Ramos (cell line): ENCODE measurements around the gene KCNG2.
"Not testable (repeated sequence)": the region's sequence is repeated elsewhere in the genome, so short reads cannot be mapped to it uniquely, and the experiment has no call there.

Source experiments
- in situ Hi-C: fragments of 300-500 bp; cut with MboI; formaldehyde crosslinking; loops from one replicate; pipeline ENCODE4 v1.14.3; 2022; ENCODE audit warnings: low sequenced_read_pairs; ENCODE audit not compliant: unreplicated experiment

KCNG2 gene

DNA sequence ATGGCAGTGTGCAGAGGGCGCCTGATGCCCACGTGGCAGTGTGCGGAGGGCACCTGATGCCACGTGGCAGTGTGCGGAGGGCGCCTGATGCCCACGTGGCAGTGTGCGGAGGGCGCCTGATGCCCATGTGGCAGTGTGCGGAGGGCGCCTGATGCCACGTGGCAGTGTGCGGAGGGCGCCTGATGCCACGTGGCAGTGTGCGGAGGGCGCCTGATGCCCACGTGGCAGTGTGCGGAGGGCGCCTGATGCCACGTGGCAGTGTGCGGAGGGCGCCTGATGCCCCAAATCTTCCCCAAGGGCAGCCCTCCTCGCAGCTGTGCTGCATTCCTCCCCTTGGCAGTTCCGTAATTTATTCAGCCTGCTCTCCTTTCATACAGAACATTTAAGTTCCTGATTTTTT is 80.5 kb downstream of the KCNG2 start:
- in situ Hi-C loops, result not testable (repeated sequence)

DNA sequence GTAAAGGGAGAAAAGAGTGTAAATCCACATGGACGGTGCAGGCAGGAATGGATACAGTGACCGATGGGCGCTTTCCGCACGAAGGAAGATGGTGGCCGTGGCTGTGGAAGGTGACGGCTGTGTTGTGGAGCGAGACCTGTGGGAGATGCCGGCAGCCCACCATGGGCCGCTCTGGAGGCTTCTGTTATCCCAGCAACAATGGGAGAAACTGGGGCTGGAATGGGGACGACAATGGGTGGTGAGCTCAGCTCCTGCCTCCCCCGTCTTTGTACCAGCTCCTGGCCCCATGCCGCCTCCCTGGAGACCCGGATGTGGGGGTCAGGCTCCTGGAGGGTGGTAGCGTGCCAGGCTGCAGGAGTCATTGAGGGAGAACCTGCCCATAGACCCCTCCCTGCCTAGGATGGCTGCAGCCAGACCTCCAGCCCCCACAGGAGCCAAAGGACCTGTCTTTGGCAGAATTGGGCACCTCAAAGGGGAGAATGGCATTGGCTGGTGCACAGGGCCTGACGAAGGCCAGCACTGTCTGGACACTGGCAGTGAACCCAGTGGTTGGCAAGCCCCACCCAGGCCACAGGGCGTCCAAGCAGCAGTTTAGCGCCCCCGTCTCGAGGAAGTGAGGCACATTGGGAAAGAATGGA is 81.1 kb downstream of the KCNG2 start:
- in situ Hi-C loops, result no loop called here

DNA sequence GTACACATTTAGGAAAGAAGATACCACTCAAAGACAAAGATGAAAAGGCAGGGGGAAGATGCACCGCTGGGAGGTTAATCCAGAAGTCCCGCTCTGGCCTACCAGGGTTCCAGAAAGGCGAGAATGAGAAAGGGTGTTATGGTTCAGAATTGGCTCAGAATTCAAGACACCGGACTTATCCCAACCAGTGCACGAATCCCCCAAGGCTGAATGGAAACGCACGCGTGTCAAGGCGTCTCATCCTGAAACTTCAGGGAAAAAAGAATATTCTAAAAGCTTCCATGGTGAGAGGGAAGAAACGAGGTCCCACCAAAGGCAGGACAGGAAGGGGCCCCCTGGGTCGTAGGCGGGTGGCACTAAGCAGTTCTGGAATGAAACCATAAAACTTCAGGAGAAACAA is 81.8 kb downstream of the KCNG2 start:
- in situ Hi-C loops, result no loop called here

DNA sequence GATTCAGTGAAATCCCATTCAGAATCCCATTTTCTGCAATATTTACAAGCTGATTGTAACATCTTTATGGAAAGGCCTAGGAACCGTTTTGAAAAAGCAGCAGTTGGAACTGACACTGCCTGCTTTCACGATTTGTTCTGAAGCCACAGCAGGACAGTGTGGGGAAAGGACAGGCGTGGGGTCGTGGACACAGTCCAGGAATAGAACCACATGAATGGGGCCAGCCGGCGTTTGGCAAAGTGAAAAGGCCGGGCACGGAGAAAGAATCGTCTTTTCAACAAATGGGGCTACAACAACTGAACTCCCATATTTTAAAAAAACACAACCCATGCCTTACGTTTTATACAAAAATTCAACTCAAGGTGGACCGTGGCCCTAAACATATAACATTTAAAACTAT is 84.0 kb downstream of the KCNG2 start:
- in situ Hi-C loops, result no loop called here

DNA sequence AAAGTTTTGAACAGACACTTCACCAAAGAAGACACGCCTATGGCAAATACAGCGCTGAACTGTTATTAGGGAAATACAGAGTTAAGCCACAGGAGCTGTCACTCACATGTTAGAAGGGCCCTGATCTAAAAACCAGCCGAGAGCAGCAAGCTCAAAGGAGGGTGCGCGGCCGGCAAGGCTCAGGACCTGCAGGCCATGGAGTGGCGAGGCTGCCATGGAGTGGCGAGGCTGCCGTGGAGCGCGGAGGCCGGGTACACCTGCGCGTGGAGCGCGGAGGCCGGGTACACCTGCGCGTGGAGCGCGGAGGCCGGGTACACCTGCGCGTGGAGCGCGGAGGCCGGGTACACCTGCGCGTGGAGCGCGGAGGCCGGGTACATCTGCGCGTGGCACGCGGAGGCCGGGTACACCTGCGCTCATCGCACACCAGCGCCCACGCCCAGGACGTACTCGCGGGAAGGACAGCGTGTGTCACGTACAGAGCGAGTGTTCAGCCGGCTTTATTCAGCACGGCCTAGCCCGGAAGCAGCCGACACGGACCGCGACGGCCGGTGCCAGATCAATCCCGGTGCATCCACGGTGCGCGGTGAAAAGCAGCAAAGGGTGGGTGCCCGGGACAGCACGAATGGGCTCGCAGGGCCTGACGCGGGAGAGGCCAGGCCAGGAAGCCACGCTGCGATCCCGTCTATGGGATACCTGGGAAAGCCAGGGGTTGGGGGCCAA is 84.9 kb downstream of the KCNG2 start:
- in situ Hi-C loops, result no loop called here

DNA sequence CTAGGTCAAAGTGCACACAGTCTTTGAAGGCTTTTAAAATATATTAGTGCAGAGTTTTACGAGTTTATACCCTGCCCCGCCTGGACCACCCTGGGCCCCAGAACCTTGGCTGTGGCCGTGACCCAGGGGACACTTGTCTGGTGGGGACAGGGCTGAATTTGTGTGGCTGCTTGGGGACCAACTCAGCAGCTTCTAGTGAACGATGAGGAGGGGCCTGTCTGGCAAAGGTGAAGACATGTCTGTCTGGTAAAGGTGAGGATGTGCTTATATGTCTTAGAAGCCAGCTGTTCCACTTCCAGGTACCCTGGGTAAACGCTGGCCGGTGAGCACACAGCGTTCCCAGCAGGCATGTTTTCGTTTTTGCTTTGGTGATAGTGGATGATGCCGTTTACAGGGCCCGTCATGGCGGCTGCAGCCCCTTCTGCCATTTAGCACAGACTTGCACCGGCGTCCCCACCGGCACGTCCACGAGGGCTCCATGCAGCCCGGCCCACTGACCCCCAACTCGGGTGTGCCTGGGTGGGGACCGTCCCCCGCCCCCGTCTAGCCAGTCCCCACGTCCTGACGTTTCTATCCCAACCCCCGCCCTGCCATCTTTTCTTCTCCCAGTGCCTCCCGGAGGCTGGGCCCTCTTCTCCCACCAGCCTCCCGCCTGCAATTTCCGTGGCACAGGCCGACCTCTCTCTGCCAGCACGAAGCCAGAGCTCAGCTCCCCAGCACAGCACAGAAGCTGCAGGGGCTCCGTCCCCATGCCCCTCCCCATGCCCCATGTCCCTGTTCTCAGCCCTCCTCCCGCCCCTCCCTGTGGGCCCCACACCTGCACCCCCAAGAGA is 85.9 kb downstream of the KCNG2 start:
- in situ Hi-C loops, result no loop called here

DNA sequence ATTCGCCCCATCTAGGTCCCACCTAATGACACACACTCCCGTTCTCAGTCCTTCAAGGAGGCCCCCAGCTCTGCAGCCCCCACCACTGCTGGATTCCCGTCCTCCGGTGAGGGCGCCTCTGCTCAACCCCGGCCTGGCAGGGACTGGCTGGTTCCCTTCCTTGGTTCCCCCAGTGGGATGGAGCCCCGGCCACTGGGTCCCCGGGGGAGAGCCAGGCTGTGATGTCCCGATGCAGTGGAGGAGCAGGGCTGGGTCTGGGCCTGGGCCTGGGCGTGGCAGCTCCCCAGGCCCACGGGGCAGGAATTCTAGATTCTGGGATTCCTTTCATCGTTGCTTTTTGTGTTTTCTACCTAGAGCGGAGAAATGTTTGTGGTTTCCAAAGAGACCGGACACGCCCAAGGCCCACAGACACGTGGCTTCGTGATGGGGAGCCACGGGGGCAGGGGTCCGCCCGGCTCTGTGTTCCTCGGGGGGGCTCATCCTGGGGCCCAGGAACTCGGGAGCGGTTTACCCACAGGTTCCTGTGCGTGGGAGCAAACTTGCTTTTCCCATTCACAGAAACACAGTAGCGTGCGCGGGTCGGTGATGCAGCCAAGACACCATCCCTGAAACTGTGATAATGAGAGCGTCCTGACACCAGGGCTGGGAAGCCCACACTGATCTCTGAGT is 86.7 kb downstream of the KCNG2 start:
- in situ Hi-C loops, result no loop called here

DNA sequence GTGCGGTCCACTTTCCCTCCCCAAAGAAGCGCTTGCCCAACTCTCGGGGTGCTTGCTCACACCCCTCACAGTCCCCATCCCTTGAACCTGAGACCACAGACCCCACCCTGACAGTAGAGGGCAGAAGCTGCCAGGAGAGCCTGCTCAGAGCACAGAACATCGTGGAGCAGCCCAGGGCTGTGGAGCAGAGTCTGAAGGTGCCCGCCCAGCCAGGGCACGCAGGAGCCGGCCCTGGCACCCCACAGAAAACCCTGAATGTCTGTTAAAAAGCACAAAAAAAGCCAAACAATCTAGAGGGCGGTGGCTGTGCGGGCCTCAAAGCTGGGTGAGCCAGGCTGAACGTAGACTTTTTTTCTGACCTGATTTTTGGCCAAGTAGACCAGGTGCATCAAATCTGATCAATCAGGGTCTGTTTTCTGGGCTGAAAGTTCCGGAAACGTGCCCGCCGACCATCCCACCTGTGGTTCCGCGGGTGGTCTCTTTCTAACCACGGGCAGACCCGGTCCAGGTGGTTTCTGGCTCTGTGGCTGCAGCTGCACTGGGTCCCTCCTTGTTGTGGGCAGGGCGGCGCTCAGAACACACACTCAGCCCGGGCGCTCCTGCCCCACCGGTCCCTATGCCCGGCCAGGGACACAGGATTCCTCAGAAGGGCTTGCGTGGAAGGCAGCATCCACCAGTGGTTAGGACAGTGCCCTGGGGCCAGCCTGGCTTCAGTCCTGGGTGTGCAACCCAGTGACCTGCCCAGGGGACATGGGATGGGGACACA is 87.4 kb downstream of the KCNG2 start:
- in situ Hi-C loops, result no loop called here

DNA sequence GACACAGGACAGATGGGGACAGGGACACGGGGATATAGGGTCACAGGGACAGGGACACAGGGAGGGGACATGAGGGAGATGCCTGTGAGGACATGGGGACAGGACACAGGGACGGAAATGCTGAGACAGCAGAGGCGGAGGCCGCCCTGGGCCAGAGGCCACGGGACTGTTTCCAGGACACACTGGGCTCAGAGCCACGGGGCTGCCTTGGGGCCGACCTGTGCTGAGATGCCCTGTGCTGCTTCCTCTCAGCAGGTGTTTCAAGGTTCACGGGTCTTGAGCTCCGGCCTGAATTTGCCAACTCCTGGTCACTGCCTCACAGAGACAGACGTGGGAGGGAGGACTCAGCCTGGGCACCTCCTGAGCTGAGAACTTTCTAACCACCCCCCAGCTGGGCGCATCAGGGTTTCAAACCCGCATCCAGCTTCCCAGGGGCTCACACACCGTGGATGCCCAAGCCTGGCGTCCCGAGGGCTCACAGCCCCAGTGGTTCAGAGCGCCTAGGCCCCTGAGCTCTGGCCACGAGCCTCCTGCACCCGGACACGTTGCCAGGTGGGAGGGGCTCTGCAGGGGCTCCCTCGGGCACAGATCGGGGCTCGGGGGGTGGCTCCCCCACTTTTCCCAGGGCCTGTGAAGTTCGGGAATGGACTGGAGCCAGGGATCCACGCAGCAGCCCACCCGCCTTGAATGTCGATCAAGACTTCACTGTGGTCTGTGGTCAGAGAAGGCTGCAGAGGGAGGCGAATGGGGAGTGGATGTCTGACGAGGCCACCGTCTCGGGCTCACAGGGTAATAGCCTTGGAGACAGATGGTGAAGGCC is 89.7 kb downstream of the KCNG2 start:
- in situ Hi-C loops, result no loop called here

DNA sequence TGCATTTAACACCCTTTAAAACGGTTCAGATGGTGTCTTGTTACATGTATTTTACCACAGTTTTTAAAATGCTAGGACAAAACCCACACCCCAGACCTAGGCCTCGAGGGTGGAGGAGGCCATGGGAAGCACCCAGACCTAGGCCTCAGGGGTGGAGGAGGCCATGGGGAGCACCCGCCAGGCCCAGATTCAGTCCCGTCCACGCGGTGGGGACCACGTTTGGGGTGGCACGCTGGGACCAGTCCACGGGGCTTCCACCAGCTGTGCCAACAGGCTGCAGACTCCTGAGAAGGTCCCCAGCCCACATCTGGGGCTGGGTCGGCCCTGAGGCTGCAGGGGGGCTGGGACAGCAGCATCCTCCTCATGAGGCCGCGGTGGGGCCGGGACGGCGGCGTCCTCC is 90.3 kb downstream of the KCNG2 start:
- in situ Hi-C loops, result no loop called here

DNA sequence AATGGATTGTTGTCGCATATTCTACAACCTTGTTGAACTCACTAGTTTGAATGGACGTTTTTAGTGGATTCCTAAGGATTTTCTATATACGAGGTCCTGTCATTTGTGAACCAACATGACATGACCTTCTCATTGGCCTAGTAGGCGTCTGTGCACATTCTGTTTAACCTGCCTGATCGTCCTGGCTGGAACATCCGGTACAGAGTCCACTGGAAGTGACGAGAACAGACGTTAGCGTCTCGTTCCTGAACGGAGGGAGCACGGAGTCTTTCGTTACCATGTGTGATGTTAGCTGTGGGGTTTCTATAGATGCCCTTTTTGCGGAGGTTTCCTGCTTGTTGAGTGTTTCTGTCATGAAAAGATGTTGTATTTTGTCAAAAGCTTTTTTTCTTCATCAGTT is 91.8 kb downstream of the KCNG2 start:
- in situ Hi-C loops, result no loop called here

DNA sequence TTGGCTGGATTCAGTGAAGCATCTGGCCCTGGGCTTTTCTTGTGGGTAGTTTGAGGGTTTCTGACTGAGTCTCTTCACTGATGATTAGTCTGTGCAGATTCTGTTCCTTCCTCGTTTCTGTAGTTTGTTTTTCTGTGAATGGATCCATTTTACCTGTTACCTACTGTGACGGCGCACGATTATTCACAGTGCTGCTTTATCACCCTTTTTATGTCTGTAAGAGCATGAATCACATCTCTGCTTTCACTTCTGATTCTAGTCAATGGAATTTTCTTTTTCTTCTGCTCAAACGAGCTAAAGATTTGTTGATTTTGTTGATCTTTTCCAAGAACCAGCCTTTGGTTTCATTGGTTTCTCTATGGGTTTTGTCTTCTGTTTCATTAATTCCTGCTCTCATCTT is 92.9 kb downstream of the KCNG2 start:
- in situ Hi-C loops, result no loop called here

DNA sequence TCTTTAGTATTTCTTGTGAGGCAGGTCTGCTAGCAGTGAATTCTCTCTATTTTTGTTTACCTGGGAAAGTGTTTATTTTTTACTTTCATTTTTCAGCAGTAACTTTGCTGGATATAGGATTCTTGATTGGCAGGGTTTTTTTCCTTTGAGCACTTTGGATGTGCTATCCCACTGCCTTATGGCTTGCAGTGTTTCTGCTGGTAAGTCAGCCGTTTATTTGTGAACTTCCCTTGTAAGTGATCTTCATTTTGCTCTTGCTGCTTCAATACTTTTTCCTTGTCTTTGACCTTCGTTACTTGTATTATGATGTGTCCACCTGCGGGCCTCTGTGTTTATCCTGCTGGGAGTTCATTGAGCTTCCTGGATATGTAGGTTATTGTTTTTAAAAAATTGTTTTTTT is 99.0 kb downstream of the KCNG2 start:
- in situ Hi-C loops, result no loop called here

DNA sequence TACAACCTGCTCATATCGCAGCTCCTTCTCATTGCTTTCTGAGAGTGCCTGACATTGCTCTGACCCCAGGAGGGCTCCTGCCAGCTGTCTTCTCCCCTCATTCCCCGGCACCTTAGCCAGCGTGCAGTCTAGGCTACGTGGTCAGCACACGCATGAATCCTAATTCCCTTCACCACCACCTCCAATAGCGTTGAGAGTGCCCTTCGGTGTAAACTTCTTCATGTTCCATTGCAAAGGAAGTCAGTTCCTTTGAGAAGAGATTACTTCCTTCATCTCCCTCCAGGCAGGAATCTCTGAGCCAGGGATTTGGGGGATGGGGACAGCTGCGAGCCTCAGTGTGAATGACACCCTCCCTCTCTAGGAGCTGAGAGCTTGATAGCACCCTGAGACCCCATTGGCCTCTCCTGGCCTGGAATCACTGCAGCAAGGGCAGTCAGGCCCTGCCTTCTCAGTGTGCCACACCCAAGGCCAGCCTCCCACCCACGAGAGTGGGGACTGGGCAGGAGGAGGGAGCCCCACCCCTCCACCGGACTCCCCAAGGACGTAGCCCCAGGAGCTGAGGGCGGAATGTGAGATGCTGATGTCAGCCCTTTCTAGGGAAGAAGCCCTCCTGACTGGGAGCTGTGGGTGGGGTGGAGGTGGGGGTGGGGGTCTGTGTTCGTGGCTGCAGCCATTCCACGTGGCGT is 100.3 kb downstream of the KCNG2 start:
- in situ Hi-C loops, result no loop called here

DNA sequence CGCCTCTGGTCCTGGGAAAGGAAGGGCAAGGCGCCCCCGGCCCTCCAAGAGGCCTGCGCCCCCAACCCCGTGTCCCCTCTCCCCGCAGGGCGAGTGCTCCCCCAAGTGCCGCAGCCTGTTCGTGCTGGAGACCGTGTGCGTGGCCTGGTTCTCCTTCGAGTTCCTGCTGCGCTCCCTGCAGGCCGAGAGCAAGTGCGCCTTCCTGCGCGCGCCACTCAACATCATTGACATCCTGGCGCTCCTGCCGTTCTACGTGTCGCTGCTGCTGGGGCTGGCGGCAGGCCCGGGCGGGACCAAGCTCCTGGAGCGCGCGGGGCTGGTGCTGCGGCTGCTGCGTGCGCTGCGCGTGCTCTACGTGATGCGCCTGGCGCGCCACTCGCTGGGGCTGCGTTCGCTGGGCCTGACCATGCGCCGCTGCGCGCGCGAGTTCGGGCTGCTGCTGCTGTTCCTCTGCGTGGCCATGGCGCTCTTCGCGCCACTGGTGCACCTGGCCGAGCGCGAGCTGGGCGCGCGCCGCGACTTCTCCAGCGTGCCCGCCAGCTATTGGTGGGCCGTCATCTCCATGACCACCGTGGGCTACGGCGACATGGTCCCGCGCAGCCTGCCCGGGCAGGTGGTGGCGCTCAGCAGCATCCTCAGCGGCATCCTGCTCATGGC is 101.3 kb downstream of the KCNG2 start:
- in situ Hi-C loops, result no loop called here

DNA sequence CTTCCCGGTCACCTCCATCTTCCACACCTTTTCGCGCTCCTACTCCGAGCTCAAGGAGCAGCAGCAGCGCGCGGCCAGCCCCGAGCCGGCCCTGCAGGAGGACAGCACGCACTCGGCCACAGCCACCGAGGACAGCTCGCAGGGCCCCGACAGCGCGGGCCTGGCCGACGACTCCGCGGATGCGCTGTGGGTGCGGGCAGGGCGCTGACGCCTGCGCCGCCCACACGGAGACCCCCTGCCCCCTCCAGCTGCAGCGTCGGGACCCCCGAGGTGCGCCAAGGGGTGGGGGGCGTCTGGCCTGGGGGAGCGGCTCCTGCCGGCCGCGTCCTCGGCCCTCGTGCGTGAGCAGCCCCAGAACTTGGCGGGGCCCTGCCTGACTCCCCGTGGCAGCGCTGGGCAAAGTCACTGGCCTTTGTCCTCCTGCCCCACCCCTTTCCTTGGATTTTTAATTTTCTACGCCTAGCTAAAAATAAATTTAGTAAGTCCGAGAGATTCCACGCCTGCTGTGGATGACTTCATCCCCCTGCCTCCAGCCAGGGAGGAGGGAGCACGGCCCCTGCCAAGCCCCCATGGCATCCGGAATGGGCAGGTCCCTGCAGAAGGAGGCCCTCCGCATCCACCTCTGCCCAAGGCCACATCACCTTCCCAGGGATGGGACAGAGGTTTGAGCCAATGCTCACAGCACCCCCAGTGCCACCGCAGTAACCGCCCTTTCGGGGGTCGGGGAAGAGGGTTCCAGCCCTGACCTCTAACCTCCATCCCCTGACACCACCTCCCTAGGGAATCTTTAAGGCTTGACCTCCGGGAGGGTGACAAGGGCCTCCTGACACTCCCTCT is 102.1 kb downstream of the KCNG2 start:
- in situ Hi-C loops, result no loop called here
